ENCODE data around the gene GALNT15.

DNA sequence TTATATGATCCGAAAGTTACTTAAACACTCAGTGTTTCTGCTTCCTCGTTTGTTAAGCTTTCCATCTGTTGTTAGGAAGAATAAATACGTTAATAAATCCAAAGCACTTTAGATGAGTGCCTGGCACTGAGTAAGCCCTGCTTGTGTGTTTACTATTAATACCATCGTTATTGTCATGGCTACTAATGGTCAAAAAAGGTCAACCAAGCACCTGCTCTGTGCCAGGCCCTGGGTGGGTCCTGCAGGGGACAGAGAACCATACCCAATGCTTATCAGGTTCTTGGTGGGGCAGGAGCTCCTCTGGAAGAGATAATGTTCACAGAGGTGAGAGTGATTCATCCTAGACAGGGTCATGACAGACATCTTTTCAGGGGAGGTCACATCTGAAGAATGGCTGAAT is 39.9 kb downstream of the GALNT15 start:
- TF ChIP-seq EZH2phosphoT487 (IDR thresholded peaks at IDR 0.05; ENCODE audit: borderline replicate concordance, low read depth) (no peak), POLR2AphosphoS5 (IDR thresholded peaks at IDR 0.05; ENCODE audit: low read depth, low read length) (no peak), TEAD4 (IDR thresholded peaks at IDR 0.05; ENCODE audit: borderline replicate concordance, insufficient read depth) (no peak)
- TF ChIP-seq, protein P1, sequence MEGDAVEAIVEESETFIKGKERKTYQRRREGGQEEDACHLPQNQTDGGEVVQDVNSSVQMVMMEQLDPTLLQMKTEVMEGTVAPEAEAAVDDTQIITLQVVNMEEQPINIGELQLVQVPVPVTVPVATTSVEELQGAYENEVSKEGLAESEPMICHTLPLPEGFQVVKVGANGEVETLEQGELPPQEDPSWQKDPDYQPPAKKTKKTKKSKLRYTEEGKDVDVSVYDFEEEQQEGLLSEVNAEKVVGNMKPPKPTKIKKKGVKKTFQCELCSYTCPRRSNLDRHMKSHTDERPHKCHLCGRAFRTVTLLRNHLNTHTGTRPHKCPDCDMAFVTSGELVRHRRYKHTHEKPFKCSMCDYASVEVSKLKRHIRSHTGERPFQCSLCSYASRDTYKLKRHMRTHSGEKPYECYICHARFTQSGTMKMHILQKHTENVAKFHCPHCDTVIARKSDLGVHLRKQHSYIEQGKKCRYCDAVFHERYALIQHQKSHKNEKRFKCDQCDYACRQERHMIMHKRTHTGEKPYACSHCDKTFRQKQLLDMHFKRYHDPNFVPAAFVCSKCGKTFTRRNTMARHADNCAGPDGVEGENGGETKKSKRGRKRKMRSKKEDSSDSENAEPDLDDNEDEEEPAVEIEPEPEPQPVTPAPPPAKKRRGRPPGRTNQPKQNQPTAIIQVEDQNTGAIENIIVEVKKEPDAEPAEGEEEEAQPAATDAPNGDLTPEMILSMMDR (IDR thresholded peaks at IDR 0.05), result no peak
- TF ChIP-seq, protein P2, sequence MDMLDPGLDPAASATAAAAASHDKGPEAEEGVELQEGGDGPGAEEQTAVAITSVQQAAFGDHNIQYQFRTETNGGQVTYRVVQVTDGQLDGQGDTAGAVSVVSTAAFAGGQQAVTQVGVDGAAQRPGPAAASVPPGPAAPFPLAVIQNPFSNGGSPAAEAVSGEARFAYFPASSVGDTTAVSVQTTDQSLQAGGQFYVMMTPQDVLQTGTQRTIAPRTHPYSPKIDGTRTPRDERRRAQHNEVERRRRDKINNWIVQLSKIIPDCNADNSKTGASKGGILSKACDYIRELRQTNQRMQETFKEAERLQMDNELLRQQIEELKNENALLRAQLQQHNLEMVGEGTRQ (IDR thresholded peaks at IDR 0.05; ENCODE audit: borderline replicate concordance, low read depth, low read length), result no peak
